ENCODE results near the gene COL20A1. TPM values are rescaled to one million over a fixed set of nuclear protein-coding genes. Genes with fewer than 3 reads are reported as not detected.

COL20A1 gene
- total RNA-seq, 2 experiments from 2014 or later, result 0.05 TPM; not detected in 1

GRCh38 chr20:63310265-63310991 is 17.4 kb downstream of the COL20A1 start:
- no peaks in the 10 kb centered on the region for H3K9me3 Mint-ChIP-seq
- no peaks in the 10 kb centered on the region for H3K36me3 Mint-ChIP-seq (ENCODE audit: low read depth)
- no peak overlapping the region for H3K4me3 Mint-ChIP-seq
- DNase-seq, result no peak
- no peak overlapping the region for H3K27ac Mint-ChIP-seq
- intact Hi-C loops (cut with micrococcal nuclease), result no loop called here
- CTCF ChIA-PET, result interaction anchor here (0.9 to 4.3 kb wide), 2 partner anchors 16 to 71 kb away, joined by 3 to 32 read pairs; no protein-coding TSS in a partner anchor
- no peaks in the 10 kb centered on the region for H3K4me1 Mint-ChIP-seq (ENCODE audit: low read depth)
- H3K27me3 Mint-ChIP-seq (ENCODE audit: low read depth), result peaks cover 4% of the 10 kb centered on the region

DNA sequence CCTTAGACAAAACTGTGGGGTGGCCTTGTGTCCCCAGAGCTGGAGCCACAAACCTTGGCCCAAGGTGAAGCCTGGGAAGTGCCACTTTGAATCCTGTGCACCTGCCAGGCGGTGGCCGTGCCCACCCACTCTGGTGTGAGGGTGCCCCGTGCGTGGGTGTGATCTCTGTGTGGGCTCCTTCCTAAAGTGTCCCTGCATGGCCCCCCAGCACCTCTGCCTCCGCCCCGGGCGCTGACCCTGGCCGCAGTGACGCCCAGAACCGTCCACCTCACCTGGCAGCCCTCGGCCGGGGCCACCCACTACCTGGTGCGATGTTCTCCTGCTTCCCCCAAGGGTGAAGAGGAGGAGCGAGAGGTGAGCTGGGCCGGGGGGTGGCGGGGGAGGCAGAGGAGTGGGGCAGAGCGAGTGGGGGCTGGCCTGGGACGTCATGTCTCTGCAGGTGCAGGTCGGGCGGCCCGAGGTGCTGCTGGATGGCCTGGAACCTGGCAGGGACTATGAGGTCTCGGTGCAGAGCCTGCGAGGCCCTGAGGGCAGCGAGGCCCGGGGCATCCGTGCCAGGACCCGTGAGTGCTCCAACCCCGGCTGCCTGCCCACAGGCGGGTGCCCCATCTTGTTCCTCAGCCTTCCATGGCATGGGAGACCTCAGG is 18.3 kb downstream of the COL20A1 start:
- H3K9me3 Mint-ChIP-seq, result no peaks in the 10 kb centered on the region
- DNase-seq, result no peak
- peaks cover 4% of the 10 kb centered on the region for H3K27me3 Mint-ChIP-seq (ENCODE audit: low read depth)
- intact Hi-C loops (cut with micrococcal nuclease), result no loop called here
- CTCF ChIA-PET, result interaction anchor here (0.9 to 4.3 kb wide), 2 partner anchors 17 to 70 kb away, joined by 3 to 32 read pairs; no protein-coding TSS in a partner anchor
- H3K36me3 Mint-ChIP-seq (ENCODE audit: low read depth), result no peaks in the 10 kb centered on the region
- H3K27ac Mint-ChIP-seq, result no peak overlapping the region
- no peaks in the 10 kb centered on the region for H3K4me1 Mint-ChIP-seq (ENCODE audit: low read depth)
- no peak overlapping the region for H3K4me3 Mint-ChIP-seq

GRCh38 chr20:63311833-63312243 is 18.9 kb downstream of the COL20A1 start:
- Mint-ChIP-seq H3K4me1 (ENCODE audit: low read depth) (no peaks in the 10 kb centered on the region), H3K27me3 (ENCODE audit: low read depth) (peaks cover 4% of the 10 kb centered on the region), H3K36me3 (ENCODE audit: low read depth) (no peaks in the 10 kb centered on the region), H3K4me3 (no peak overlapping the region), H3K9me3 (no peaks in the 10 kb centered on the region), H3K27ac (no peak overlapping the region)
- CTCF ChIA-PET, result no interaction called here
- intact Hi-C loops (cut with micrococcal nuclease), result no loop called here
- DNase-seq, result no peak

GRCh38 chr20:63312273-63312672 is 19.3 kb downstream of the COL20A1 start:
- CTCF ChIA-PET, result no interaction called here
- Mint-ChIP-seq H3K4me1 (ENCODE audit: low read depth) (no peaks in the 10 kb centered on the region), H3K9me3 (no peaks in the 10 kb centered on the region), H3K27me3 (ENCODE audit: low read depth) (peaks cover 4% of the 10 kb centered on the region), H3K36me3 (ENCODE audit: low read depth) (no peaks in the 10 kb centered on the region), H3K4me3 (no peak overlapping the region), H3K27ac (no peak overlapping the region)
- DNase-seq, result no peak
- intact Hi-C loops (cut with micrococcal nuclease), result no loop called here

DNA sequence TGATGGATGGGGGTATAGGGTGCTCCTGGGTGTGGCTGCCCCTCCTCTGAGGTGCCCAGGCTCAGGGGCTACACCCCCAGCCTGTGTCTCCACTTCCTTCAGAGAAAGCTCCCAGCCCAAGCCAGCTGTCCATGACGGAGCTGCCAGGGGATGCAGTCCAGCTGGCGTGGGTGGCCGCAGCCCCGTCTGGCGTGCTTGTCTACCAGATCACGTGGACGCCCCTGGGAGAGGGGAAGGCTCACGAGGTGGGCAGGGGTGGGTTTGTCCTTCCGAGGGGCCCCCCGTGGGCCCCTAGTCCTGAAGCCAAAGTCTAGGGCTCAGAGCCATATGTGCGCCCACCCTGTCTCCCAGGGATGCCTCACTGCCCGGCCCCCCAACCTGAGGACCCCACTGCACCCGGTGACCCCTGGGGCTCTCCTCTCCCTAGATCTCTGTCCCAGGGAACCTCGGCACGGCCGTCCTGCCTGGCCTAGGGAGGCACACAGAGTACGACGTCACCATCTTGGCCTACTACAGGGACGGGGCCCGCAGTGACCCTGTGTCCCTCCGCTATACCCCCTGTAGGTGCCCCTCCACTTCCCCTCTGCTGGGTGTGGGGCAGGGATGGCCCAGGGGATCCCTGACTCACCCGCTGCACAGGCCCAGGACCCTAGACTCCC is 19.8 kb downstream of the COL20A1 start:
- Mint-ChIP-seq H3K27ac (no peak overlapping the region), H3K4me3 (no peak overlapping the region), H3K36me3 (ENCODE audit: low read depth) (no peaks in the 10 kb centered on the region), H3K27me3 (ENCODE audit: low read depth) (peaks cover 4% of the 10 kb centered on the region), H3K4me1 (ENCODE audit: low read depth) (no peaks in the 10 kb centered on the region), H3K9me3 (no peaks in the 10 kb centered on the region)
- no peak for DNase-seq
- CTCF ChIA-PET, result no interaction called here
- intact Hi-C loops (cut with micrococcal nuclease), result no loop called here

- CTCF ChIA-PET, result no interaction called here
- no peaks in the 10 kb centered on the region for H3K9me3 Mint-ChIP-seq
- H3K4me3 Mint-ChIP-seq, result no peak overlapping the region
- intact Hi-C loops (cut with micrococcal nuclease), result no loop called here
- H3K27me3 Mint-ChIP-seq (ENCODE audit: low read depth), result peaks cover 4% of the 10 kb centered on the region
- no peaks in the 10 kb centered on the region for H3K36me3 Mint-ChIP-seq (ENCODE audit: low read depth)
- no peak overlapping the region for H3K27ac Mint-ChIP-seq
- no peaks in the 10 kb centered on the region for H3K4me1 Mint-ChIP-seq (ENCODE audit: low read depth)
- DNase-seq, result no peak
These were observed 20.5 kb downstream of the COL20A1 start for GRCh38 chr20:63313349-63314014.

DNA sequence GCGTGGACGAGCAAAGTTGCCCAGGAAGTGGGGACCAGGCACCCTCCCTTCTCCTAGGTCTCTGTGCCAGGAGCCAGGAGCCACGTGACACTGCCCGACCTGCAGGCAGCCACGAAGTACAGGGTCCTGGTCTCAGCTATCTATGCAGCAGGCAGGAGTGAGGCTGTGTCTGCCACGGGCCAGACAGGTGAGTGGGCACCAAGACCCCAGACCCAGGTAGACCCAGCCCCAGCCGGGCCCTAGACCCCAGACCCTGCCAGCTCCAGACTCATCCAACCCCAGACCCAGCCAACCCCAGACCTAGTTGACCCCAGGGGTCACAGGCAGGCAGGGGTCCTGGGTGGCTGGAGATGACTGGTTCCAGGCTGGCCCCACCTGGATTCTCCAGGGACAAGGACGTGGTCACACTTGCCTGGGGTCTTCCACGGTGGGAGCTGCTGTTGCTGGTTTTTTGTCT is 21.1 kb downstream of the COL20A1 start:
- DNase-seq, result no peak
- Mint-ChIP-seq H3K27ac (no peak overlapping the region), H3K4me1 (ENCODE audit: low read depth) (no peaks in the 10 kb centered on the region), H3K36me3 (ENCODE audit: low read depth) (no peaks in the 10 kb centered on the region), H3K9me3 (no peaks in the 10 kb centered on the region), H3K4me3 (no peak overlapping the region), H3K27me3 (ENCODE audit: low read depth) (peaks cover 4% of the 10 kb centered on the region)
- CTCF ChIA-PET, result no interaction called here
- intact Hi-C loops (cut with micrococcal nuclease), result no loop called here

DNA sequence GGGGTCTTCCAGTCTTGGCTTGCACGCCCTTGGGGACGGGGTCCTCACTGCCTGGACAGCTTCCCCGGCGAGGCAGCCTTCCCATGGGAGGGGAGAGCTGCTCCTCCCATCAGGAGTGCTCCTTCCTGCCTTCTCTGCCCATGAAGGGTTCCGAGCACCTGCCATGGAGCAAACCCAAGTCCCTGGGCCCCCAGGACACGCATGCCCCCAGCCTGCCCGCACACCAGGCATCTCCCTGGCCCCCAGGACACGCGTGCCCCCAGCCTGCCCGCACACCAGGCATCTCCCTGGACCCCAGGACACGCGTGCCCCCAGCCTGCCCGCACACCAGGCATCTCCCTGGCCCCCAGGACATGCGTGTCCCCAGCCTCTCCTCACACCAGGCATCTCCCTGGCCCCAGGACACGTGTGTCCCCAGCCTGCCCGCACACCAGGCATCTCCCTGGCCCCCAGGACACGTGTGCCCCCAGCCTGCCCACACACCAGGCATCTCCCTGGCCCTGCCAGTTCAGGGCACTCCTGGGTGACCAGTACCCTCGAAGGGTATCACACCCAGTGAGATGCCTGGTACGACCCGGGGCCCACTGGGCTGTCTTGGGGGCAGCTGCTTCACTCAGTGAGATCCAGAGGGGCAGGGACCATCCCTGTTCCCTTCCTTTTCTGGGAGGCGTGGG is 21.7 kb downstream of the COL20A1 start:
- CTCF ChIA-PET, result no interaction called here
- H3K4me3 Mint-ChIP-seq, result no peak overlapping the region
- no peaks in the 10 kb centered on the region for H3K36me3 Mint-ChIP-seq (ENCODE audit: low read depth)
- no peak for DNase-seq
- H3K27ac Mint-ChIP-seq, result no peak overlapping the region
- H3K4me1 Mint-ChIP-seq (ENCODE audit: low read depth), result no peaks in the 10 kb centered on the region
- peaks cover 2% of the 10 kb centered on the region for H3K27me3 Mint-ChIP-seq (ENCODE audit: low read depth)
- intact Hi-C loops (cut with micrococcal nuclease), result no loop called here
- no peaks in the 10 kb centered on the region for H3K9me3 Mint-ChIP-seq

DNA sequence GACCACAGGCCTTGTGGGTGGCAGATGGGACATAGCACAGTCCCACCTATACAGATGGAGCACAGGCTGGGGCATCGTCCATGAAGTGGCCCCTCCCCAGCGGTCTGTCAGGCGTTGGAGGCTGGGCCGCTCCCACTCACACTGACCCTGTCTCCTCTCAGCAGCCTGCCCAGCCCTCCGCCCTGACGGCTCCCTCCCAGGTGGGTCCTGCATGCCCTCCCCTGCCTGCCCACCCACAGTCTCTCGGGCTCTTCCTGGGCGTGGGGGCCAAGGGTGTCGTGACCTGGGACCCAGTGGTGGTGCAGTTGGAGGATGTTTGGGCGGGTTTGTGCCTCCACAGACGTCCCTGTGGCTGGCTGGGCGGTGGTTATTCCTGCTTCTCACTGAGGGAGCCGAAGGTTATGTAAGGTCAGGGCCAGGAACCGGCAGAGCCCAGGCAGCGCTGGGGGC is 22.3 kb downstream of the COL20A1 start:
- CTCF ChIA-PET, result no interaction called here
- Mint-ChIP-seq H3K9me3 (no peaks in the 10 kb centered on the region), H3K27me3 (ENCODE audit: low read depth) (no peaks in the 10 kb centered on the region), H3K27ac (no peak overlapping the region), H3K36me3 (ENCODE audit: low read depth) (no peaks in the 10 kb centered on the region), H3K4me3 (no peak overlapping the region), H3K4me1 (ENCODE audit: low read depth) (no peaks in the 10 kb centered on the region)
- DNase-seq, result no peak
- intact Hi-C loops (cut with micrococcal nuclease), result no loop called here

DNA sequence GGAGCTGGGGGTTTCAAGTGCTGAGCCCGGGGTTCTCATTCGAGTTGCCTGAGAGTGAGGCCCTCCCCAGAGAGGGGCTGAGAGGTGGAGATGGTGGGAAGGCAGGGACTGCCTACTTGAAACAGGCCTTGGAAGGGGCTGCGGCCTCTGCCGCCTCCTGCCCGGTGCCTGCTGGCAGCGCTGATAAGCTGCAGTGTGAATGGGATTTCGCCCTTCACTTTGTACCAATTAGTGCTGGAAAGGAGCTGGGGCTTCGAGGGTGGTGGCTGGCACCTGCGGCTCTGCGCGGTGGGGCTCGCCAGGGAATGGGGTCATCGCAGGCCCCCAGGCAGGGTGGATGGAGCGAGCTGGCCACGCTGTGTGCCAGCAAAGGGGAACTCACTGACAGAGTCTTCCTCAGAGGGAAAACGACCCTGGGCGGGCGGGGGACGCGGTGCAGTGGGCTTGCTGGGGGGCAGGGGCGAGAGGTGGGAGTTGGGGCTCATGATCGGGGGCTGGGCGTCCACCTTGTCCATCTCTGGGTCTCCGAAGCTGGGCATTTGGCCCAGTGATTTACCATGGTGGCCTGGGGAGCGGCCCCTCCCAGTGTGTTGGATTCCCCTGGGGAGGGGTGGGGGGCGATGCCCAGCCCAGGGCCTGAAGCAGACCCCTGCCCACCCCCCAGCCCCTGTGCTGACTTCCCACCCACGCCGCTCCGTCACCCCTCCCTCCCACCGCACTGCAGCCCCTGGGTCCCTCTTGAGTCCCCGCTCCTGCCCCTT is 22.9 kb downstream of the COL20A1 start:
- Mint-ChIP-seq H3K9me3 (no peaks in the 10 kb centered on the region), H3K27ac (no peak overlapping the region), H3K36me3 (ENCODE audit: low read depth) (no peaks in the 10 kb centered on the region), H3K4me3 (no peak overlapping the region), H3K4me1 (ENCODE audit: low read depth) (no peaks in the 10 kb centered on the region), H3K27me3 (ENCODE audit: low read depth) (no peaks in the 10 kb centered on the region)
- intact Hi-C loops (cut with micrococcal nuclease), result no loop called here
- CTCF ChIA-PET, result no interaction called here
- DNase-seq, result peak; percentile 1

DNA sequence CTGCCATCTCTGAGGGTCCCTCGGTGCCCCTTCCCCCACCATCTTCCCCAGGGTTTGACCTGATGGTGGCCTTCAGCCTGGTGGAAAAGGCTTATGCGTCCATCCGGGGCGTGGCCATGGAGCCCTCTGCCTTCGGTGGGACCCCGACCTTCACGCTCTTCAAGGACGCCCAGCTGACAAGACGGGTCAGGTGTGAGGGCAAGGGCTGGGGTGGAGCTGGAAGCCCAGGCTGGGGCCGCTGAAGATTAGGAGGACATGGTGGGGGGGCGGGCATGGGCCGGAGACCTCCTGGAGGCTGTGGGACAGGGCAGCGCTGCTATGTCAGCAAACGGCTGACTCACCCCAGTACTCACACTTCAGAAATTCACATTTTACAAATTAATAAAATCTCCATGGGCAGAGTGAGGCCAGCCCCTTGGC is 23.5 kb downstream of the COL20A1 start:
- CTCF ChIA-PET, result no interaction called here
- Mint-ChIP-seq H3K36me3 (ENCODE audit: low read depth) (no peaks in the 10 kb centered on the region), H3K27ac (no peak overlapping the region), H3K4me3 (no peak overlapping the region), H3K9me3 (no peaks in the 10 kb centered on the region), H3K4me1 (ENCODE audit: low read depth) (no peaks in the 10 kb centered on the region), H3K27me3 (ENCODE audit: low read depth) (no peaks in the 10 kb centered on the region)
- intact Hi-C loops (cut with micrococcal nuclease), result no loop called here
- no peak for DNase-seq
